HG03520 (cell line): ENCODE data around the gene OR2AG2.

ENCODE experiments used
- ATAC-seq: cut with Tn5 transposase; IDR thresholded peaks from one replicate; pipeline ENCODE4 v1.9.1; 2021; ENCODE audit warnings: mild to moderate bottlenecking, moderate library complexity; ENCODE audit not compliant: unreplicated experiment

Gene OR2AG2

DNA sequence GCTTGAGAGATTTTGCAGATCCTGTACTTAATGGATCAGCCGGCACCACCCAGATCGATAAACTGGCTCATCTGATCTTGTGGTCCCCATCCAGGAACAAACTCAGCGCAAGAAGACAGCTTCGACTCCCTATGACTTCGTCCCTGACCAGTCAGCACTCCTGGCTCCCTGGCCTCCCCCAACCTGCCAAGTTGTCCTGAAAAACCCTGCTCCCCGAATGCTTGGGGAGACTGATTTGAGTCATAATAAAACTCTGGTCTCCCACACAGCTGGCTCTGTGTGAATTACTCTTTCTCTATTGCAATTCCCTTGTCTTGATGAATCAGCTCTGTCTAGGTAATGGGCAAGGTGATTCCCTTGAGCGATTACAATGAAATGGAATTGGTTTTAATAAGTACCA is 29.5 kb downstream of the OR2AG2 start:
- no peak for ATAC-seq

DNA sequence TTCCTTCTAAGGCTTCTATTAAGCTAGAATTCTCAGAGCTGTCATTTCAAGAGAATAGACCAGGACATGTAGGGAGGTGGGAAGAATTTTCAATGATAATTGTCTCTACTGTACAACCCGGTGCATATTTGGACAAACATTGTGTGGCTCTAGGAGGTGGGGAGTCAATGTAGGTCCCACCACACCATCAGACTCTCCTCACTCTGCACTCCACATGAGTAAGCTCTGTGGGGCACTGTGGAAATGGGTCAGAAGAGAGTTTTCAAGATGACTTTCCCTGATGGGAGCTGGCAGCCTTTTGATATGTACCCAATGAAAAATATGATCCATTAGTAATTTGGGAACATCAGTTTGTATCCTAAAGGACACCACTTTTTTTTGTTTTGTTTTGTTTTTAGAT is 33.2 kb downstream of the OR2AG2 start:
- ATAC-seq = no peak

DNA sequence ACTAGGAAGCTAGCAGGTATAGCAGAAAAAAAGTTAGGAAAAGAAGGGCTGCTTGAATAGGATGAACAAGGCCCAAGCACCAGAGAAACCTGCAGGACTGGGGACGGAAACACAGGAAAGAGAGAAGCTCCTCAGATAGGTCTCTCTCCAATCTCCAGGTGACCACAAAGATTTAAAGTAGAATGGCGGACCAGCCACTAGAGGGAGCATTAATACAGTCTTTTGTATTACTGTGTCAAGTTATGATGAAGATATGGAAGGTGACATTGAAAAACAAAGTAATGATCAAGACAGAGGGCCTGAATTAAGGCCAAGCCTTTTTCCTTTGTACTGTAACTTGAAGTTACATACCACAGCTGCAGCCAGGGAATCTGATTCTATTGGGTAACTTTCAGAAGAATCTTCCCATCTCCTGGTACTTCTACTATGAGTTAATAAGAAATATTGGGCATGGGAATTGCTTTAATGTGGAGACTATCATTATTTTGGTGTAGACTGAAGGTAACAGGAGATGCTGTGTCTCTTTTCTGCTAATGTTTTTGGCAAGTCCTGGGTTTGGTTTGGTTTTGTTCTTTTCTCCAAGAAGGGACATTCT is 33.8 kb downstream of the OR2AG2 start:
- ATAC-seq = peak; percentile 82

DNA sequence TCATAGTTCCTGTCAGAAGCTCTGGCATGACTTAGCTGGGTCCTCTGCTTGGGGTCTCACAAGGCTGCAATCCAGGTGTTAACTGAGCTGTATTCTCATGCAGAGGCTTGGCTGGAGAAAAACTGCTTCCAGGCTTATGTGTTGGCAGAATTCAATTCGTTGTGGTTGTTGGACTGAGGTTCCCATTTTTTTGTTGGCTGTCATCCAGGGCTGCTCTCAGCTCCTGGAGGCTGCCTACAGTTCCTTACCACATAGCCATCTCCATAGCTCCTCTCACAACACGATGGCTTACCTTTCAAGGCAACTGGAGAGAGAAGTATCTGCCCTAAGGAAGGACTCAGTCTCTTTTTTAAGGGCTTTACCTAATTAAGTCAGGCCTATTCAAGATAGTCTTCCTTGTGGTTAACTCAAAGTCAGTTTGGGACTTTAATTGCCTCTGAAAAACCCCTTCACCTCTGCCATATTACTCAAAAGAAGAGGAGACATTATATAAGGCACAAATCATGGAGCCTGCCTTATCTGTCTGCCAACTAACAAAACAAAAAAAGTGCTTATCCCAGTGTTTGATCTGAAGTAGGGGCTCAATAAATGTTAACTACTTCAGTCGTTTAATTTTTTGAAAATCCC is 35.2 kb downstream of the OR2AG2 start:
- ATAC-seq = no peak

DNA sequence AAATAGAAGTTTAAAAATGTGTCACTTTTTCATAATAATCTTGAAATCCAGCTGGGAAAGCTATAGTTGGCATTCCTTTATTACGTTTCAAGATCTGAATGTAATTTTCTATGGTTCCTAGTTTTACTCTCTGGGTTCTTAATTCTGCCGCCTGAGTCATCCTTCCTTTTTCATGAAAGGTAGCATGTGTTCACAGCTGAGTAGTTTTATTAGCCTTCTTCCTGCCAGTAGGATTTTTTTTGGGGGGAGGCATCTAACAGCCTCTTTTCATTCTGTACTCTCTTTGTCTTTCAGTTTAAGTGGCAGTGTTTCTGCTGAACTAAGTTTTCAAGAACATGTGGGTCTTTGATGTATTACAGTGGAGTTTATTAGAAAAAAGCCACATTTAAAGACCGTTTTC is 36.5 kb downstream of the OR2AG2 start:
- no peak for ATAC-seq

DNA sequence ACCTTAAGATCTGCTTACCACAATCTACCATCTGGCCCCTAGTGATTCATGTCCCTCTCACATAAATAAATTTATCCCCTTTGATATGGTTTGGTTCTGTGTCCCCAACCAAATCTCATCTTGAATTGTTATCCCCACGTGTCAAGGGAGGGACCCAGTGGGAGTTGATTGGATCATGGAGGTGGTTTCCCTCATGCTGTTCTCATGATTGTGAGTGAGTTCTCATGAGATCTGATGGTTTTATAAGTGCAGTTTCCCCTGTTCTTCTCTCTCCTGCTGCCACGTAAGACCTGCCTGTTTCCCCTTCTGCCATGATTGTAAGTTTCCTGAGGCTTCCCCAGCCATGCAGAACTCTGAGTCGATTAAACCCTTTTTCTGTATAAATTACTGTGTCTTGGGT is 37.2 kb downstream of the OR2AG2 start:
- ATAC-seq = no peak

DNA sequence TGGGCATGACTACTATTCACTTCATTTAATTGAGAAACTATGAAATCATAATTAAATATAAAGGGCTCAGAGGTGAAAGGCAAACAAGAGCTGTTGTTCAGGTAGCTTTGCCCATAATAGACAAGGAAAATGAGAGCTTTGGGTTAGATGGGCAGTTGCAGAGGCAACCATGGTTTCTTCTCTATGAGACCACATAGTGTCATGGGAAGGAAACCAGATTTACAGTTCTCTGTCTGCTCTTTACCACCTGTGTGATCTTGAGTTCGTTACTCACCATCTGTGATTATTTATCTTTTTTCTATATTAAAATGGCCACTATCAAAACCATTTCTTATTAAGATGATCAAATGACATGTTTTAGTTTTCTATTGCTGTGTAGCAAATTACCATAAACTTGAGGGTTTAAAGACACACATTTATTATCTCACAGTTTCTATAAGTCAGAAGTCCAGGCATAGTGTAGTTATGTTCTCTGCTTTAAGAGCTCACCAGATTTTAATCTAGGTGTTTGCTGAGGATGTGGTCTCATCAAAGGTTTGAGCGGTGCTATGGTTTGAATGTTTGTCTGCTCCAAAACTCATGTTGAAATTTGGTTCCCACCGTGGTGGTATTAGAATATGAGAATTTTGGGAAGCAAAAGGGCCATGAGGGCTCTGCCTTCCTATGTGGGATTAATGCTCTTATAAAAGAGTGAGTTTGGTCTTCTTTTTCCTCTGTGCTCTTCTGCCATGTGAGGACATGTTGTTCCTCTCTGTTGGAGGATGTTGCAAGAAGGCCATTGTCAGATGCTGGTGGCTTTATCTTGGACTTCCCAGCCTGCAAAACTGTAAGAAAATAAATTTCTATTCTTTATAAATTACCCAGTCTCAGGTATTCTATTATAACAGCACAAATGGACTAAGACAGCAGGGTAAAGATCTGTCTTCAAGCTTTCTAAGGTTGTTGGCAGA is 38.2 kb downstream of the OR2AG2 start:
- no peak for ATAC-seq

DNA sequence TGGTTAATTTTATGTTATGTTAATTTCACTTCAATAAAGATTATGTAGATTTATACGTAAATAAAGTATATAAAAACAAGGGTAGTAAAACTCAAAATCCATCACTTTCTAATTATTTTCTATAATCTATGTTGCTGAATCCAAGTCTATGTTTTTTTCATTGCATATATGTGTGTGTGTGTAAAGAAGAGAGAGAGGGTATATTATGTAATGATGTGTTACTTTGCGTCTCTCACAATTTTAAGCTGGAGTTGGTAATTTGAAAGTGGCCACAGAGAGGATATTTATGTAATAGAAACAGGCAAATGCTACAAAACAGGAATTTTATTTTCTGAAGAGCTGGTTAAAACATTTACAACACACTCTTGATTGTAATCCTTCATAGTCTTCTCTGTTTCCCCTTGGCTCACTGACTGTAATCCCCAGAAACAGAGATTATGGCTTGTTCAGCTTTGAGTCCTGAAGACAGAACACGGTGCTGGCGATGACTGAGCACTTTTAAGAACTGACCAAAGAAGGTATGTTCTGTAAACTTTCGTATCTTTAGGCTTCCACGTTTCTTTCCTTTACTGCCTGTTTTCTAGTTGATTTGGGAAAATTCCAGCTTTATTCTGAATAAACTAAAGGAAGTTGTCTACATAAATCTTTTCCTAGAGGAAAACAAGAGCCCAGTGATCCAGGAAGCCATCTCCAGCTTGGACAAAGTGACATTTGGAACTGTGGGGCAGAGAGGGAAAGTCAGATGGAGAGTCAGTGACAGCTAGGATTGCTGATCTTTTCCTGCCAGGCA is 43.6 kb downstream of the OR2AG2 start:
- ATAC-seq = no peak

DNA sequence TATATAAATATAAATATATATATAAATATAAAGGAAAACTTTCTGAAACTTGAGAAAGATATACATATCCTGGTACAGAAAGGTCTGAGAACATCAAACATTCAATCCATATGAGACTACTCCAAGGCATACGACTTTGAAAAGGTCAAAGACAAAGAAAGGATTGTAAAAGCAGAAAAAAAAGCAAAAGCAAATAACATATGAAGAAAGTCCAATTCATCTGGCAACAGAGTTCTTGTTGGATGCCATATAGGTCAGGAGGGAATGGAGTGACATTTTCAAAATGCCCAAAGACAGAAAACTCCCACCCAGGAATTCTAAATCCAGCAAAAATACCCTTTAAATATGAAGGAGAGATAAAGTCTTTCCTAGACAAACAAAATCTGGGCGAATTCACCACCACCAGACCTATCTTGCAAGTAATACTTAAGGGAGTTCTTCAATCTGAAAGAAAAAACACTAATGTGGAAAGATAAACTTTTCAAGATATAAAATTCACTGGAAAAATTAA is 46.3 kb downstream of the OR2AG2 start:
- ATAC-seq = no peak

DNA sequence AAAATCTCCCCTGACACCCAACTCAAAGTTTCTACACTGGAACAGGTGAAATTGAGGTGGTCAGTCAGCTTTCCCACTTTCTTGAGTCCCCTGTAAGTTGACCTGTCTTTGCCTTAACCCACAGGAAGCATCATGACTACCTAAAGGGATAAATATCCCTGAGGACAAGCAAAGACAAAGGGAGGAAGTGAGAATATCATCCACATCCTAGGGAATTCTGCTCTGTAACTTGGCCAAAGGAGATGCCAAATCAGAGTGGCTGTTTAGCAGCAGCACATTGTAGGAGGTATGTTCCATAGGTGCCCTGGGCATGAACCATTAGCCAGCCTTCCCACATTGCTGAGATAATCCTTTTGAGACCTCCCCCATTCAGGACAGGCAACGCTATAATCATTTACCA is 47.8 kb downstream of the OR2AG2 start:
- no peak for ATAC-seq

DNA sequence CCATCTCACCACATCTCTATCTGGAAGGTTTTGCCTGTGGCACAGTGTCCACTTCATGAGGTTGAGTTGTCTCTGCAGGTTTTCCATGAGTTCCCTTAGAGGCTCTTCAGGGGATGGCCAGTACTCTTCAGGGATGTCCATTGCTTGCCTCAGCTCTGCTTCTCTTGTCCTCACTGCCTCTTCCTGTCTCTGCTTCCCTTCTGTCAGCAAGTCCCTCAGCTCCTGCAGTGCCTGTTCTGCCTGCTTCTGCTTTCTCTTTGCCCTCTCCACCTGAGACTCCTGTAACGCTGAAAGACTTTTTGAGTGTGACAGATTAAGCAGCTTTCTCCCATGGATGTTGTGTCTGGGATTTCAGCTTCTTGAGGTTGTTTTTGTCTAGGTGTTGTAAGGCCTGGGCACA is 50.4 kb downstream of the OR2AG2 start:
- ATAC-seq = no peak

DNA sequence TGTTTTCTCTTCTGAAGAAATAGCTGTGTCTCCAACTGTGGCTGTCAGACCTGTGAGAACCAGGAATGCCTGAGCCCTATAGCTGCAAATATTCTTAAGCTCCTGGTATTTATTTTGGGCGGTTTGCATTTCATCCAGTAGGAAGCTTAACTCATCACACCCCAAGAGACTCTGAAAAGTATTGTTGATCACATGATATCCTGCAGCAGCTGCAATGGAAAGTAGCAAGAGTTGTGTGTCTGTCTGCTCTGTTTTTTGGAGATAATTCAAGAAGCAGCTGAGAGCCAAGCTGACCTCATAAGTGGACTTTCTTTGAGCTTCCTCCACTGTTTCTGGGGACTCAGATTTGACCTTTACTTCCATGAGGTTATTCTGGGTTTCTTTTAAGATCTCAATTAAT is 52.2 kb downstream of the OR2AG2 start:
- ATAC-seq = no peak

DNA sequence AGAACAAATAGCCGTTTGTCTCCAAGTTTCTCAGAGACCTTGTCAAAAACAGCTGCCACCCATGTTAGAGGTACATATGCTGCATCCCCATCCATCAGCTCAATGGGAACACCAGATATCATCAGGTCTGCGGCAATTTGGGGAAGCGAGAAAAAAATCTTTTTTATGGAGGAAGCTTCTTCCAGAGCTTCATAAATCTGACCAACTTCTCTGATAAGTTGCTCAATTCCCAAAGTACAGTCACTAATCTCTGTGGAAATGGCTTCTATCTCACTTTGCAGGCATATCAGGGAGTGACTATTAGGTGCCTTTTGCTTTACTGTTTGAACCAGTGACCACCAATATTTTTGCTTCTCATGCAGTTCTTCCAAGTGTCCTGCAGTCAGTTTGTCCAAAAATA is 54.4 kb downstream of the OR2AG2 start:
- no peak for ATAC-seq
